Posterior vena cava (tissue), 2 donors: Measurements from ENCODE around the gene SYS1. TPM values are rescaled to one million over a fixed set of nuclear protein-coding genes. Genes with fewer than 3 reads are reported as not detected.

ENCODE experiments used
- DNase-seq: peaks from one replicate; pipeline ENCODE4 v3.0.0-alpha.2; 2020; ENCODE audit warnings: low spot score
- intact Hi-C, 2 donors: fragments of 100-400 bp; cut with DNase I; formaldehyde crosslinking; loops; one replicate each; pipeline versions ENCODE4 v1.14.1 to v1.14.2; 2022 to 2023
- total RNA-seq, 2 donors: library from RNA; stranded (reverse); fragmentation: NEBNext Ultra II Directional; extraction: Animal tissue kit (Norgen Biotek cat#: 25700); gene quantifications; one replicate each; pipeline ENCODE4 v1.2.1, GENCODE V29; 2021
- donor health status: DM: yes; HTN: yes; CAD: no.
- donor health status: DM: yes; HTN: yes; CAD: no.

The SYS1 gene
- total RNA-seq, 2 donors from 2014 or later: 21.8 to 22.6 TPM

GRCh38 chr20:45368221-45368980 lies 5.4 kb downstream of the SYS1 start:
- no peak for DNase-seq
- intact Hi-C loops: no loop called here

- no peak for DNase-seq
These were observed 7.7 kb downstream of the SYS1 start for GRCh38 chr20:45370571-45371160.

DNA sequence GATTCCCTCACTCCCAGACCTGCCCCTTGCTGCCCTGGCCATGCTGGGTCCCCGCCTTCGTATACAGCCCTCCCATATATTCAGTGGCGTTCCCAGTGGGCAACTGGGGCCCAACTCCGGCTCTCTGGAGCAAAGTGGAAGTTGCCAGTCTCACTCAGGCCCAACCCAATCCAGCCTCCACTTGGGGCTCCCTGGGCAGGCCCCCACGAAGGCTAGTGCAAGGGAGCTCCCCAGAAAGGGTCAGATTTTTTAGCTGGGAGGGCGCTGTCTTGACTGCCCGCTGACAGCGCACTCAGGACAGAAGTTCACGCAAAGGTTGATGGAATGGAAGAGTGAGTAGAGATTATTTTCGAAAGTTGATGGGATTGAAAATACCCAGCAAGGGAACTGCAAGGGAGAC lies 9.3 kb downstream of the SYS1 start:
- intact Hi-C loops: loop anchor here (2.0 to 5.0 kb wide), 3 partner anchors 35 to 55 kb away; partner anchors contain the start of gene DBNDD2 (in 1 of the 2)
- DNase-seq: no peak

More at GRCh38 chr20:45370571-45371160, 7.7 kb downstream of the SYS1 start:
- intact Hi-C loops: loop anchor here in 1 of 2 donors (5.0 kb wide), 2 partner anchors 37 to 53 kb away; partner anchors contain the start of gene DBNDD2

GRCh38 chr20:45372646-45373352 lies 9.8 kb downstream of the SYS1 start:
- intact Hi-C loops: loop anchor here (2.0 to 5.0 kb wide), 3 partner anchors 34 to 55 kb away; partner anchors contain the start of gene DBNDD2 (in 1 of the 2)
- DNase-seq: no peak

DNA sequence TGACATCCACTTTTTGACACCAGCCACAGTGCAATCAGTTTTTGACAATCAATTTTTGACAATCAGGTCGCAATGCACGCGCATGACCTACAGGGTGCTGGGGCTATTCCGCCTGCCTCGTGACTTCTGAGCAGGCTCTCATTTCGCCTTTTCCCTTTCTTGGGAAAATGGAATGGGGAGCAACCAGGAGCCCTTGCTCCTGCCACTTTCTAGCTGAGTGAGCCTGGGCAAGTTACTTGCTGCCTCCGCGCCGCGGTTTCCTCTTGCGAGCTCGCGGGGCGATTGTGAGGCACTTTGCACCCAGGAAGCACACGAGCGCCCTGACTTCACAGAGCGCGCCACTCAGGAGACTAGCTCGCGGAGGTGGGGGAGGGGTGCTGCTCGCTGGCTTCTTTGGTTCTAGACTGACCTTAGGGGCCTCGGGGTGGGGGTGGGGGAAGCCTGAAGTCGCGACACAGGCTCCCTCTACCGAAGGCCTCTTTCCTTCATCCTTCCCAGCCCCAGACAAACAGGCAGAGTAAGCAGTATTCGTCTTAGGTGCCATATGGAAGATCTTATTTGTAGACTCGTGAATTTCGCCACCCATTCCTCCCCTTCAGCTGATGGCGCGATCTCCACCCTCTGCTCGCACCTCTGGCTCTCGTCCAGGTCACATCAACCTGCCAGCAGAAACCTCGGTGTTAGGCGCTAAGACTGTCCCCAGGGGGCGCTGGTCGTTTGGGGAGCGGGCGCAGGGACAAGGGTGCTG lies 10.6 kb downstream of the SYS1 start:
- intact Hi-C loops: loop anchor here (2.0 to 5.0 kb wide), 3 partner anchors 33 to 56 kb away; partner anchors contain the start of gene DBNDD2 (in 1 of the 2)
- DNase-seq: peak; percentile 96

DNA sequence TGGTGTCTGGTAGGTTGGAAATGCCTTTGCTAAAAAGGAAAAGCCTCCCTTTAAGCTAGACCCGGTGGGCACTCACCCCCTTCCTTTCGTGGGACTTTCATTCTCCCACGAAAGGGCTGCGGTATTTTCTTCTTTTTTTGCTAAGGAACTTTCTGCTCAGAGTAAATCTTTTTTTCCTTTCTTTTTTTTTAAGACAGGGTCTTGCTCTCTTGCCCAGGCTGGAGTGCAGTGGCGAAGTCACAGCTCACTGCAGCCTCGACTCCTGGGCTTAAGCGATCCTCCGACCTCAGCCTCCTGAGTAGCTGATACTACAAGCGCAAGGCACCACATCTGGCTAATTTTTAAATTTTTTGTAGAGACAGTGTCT lies 11.1 kb downstream of the SYS1 start:
- intact Hi-C loops: loop anchor here in 1 of 2 donors (5.0 kb wide), 2 partner anchors 33 to 57 kb away; partner anchors contain the start of gene DBNDD2
- DNase-seq: no peak

- intact Hi-C loops: loop anchor here in 1 of 2 donors (5.0 kb wide), 2 partner anchors 32 to 58 kb away; partner anchors contain the start of gene DBNDD2
- DNase-seq: no peak
These were observed 12.0 kb downstream of the SYS1 start for GRCh38 chr20:45374966-45375365.

- intact Hi-C loops: no loop called here
These were observed 14.3 kb downstream of the SYS1 start for GRCh38 chr20:45377269-45377668.

DNA sequence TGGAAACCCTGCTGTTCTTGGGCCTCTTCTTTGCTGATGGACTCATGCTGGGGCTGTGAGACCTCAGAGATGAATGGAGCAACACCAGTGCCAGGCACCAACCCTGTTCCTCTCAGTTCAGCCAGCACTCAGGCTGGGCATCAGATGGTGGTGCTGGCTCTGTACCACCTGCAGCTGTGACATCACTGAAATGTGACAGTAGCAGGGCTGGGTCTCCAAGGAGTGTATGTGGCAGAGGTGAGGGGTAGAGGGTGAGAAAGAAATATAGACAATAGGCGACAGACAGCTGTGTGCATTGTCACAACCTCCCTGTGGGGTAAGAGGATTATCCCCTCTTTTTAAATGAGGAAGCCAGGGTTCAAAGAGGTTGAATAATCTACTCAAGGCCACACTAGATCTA lies 15.2 kb downstream of the SYS1 start, which contains the start of gene TP53TG5:
TP53TG5 (minus strand) TSS at position 135 of the 400 bp plus-strand sequence; CDS start at position 46, 89 bp downstream.
- intact Hi-C loops: no loop called here
- DNase-seq: no peak

More at GRCh38 chr20:45377269-45377668, 14.3 kb downstream of the SYS1 start:
- no peak for DNase-seq

DNA sequence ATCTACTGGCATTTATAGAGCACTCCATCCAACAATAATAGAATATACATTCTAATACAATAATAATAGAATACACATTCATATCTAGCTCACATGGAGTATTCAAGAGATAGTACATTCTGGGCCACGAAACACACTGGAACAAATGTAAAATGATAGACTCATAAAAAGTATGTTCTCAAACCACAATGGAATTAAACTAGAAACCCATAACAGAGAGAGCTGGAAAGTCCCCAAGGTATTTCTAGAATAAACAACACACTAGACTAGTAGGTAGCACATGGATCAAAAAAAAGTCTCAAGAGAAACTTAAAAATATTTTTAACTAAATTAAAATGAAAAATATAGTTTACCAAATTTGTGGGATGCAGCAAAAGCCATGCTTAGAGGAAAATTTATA lies 24.3 kb downstream of the SYS1 start:
- intact Hi-C loops: no loop called here
- DNase-seq: no peak

DNA sequence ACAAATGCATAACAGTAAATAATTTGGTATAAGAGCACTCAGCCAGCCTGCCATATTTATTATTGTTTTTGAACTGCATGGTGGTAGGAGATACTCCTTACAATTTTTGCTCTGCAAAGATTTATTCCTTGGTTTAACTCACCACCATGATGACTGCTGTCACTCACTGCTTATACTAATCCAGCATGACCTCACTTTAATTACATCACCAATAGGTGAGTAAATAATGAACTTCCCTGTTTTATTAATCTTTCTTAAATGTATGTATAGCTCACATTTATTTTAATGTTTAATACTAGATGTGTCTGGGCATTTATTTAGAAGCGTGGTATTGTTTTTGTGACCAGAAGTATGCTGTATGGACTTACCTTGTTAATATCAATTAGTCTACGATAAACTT lies 28.0 kb downstream of the SYS1 start:
- no peak for DNase-seq
- intact Hi-C loops: no loop called here

- no peak for DNase-seq
- intact Hi-C loops: no loop called here
These were observed 28.6 kb downstream of the SYS1 start for GRCh38 chr20:45391559-45391958.

GRCh38 chr20:45392733-45393132 lies 29.8 kb downstream of the SYS1 start:
- no peak for DNase-seq
- intact Hi-C loops: no loop called here

- intact Hi-C loops: no loop called here
- no peak for DNase-seq
These were observed 31.5 kb downstream of the SYS1 start for GRCh38 chr20:45394221-45395113.

- DNase-seq: no peak
- intact Hi-C loops: no loop called here
These were observed 32.1 kb downstream of the SYS1 start for GRCh38 chr20:45395114-45395415.

DNA sequence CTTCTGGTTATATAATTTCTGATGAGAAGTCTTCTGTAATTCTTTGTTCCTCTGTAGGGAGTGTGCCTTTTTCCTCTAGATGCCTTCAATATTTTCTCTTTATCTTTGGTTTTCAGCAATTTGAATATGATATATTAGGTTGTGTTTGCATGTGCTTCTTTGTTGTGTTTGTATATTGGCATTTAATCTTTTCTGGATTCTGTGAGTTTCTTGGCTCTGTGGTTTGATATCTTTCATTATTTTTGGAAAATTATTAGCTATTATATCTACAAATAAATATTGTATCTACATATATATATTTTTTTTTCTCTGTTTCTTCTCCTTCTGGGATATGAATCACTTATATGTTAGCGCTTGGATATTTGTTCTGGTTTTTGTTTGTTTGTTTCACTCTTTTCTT lies 36.1 kb downstream of the SYS1 start:
- intact Hi-C loops: no loop called here
- no peak for DNase-seq

- no peak for DNase-seq
- intact Hi-C loops: no loop called here
These were observed 37.5 kb downstream of the SYS1 start for GRCh38 chr20:45400346-45401031.

- intact Hi-C loops: no loop called here
- no peak for DNase-seq
These were observed 40.0 kb downstream of the SYS1 start for GRCh38 chr20:45402946-45403345.
